GM19328 (cell line): ENCODE measurements around the gene ISY1.
"Not testable (repeated sequence)": the region's sequence is repeated elsewhere in the genome, so short reads cannot be mapped to it uniquely, and the experiment has no call there.

Experiments
- ATAC-seq: cut with Tn5 transposase; IDR thresholded peaks from one replicate; pipeline ENCODE4 v1.9.1; 2021; ENCODE audit warnings: mild to moderate bottlenecking, moderate library complexity; ENCODE audit not compliant: unreplicated experiment

ISY1 gene

GRCh38 chr3:129088312-129088711 is 72.6 kb downstream of the ISY1 start:
- ATAC-seq = not testable (repeated sequence)

GRCh38 chr3:129087904-129088303 is 73.0 kb downstream of the ISY1 start:
- not testable (repeated sequence) for ATAC-seq

- ATAC-seq = no peak
These were observed 73.6 kb downstream of the ISY1 start for GRCh38 chr3:129087138-129087702.

- no peak for ATAC-seq
These were observed 75.0 kb downstream of the ISY1 start for GRCh38 chr3:129085818-129086217.

- ATAC-seq = no peak
These were observed 75.6 kb downstream of the ISY1 start for GRCh38 chr3:129085165-129085715.

- no peak for ATAC-seq
These were observed 76.4 kb downstream of the ISY1 start for GRCh38 chr3:129084501-129084900.

GRCh38 chr3:129082026-129082425 is 78.8 kb downstream of the ISY1 start:
- ATAC-seq = no peak

GRCh38 chr3:129081503-129081902 is 79.4 kb downstream of the ISY1 start:
- no peak for ATAC-seq

GRCh38 chr3:129078510-129078909 is 82.4 kb downstream of the ISY1 start:
- no peak for ATAC-seq
